SJCRH30 (cell line): ENCODE measurements around the gene USP40. TPM values are rescaled to one million over a fixed set of nuclear protein-coding genes. Genes with fewer than 3 reads are reported as not detected.
A peak's percentile ranks its signal among the peaks of the same experiment; 100 is the strongest.

Experiments
- DNase-seq, 2 experiments: peaks; one replicate each; pipeline ENCODE4 v3.0.0-alpha.2; 2015 to 2020
- H3K27ac ChIP-seq: fragments of 250-450 bp; sonication (Bioruptor Pico); 2 replicates; pipeline ENCODE4 v1.5.1; 2020; ENCODE audit warnings: mild to moderate bottlenecking, moderate library complexity
- H3K27me3 ChIP-seq: fragments of 250-450 bp; sonication (Bioruptor Pico); 2 replicates; pipeline ENCODE4 v1.5.1; 2020; ENCODE audit warnings: mild to moderate bottlenecking, moderate library complexity
- H3K36me3 ChIP-seq: fragments of 250-450 bp; sonication (Bioruptor Pico); 2 replicates; pipeline ENCODE4 v1.5.1; 2020; ENCODE audit warnings: mild to moderate bottlenecking, moderate library complexity
- H3K4me1 ChIP-seq: fragments of 250-450 bp; sonication (Bioruptor Pico); 2 replicates; pipeline ENCODE4 v1.5.1; 2020; ENCODE audit warnings: mild to moderate bottlenecking, moderate library complexity
- H3K4me3 ChIP-seq: fragments of 250-450 bp; sonication (Bioruptor Pico); 2 replicates; pipeline ENCODE4 v1.5.1; 2020; ENCODE audit warnings: mild to moderate bottlenecking, moderate library complexity
- H3K9me3 ChIP-seq: fragments of 250-450 bp; sonication (Bioruptor Pico); replicated peaks from 2 replicates; pipeline ENCODE4 v1.5.1; 2020; ENCODE audit warnings: mild to moderate bottlenecking, moderate library complexity
- total RNA-seq: library from RNA; depleted of rRNA; stranded (reverse); fragments of >200 nt; shearing (Covaris generic); gene quantifications from 2 replicates; pipeline ENCODE4 v1.2.3, GENCODE V29; 2014

USP40 gene
- total RNA-seq, 1 experiment from 2014 or later = 38.4 TPM

GRCh38 chr2:233457356-233457755, 109.2 kb downstream of the USP40 start:
- no peak for DNase-seq
- Histone ChIP-seq H3K4me3 (no peak overlapping the region), H3K9me3 (no peaks in the 10 kb centered on the region), H3K27ac (no peak overlapping the region), H3K36me3 (peaks cover 46% of the 10 kb centered on the region), H3K27me3 (no peaks in the 10 kb centered on the region), H3K4me1 (peaks cover 14% of the 10 kb centered on the region; the same call in 1 of the 2 replicates)

GRCh38 chr2:233456934-233457333, 109.6 kb downstream of the USP40 start:
- H3K9me3 ChIP-seq = no peaks in the 10 kb centered on the region
- H3K36me3 ChIP-seq = peaks cover 49% of the 10 kb centered on the region
- H3K27ac ChIP-seq = no peak overlapping the region
- no peaks in the 10 kb centered on the region for H3K27me3 ChIP-seq
- no peak for DNase-seq
- peaks cover 14% of the 10 kb centered on the region; the same call in 1 of the 2 replicates for H3K4me1 ChIP-seq
- no peak overlapping the region for H3K4me3 ChIP-seq

- Histone ChIP-seq H3K4me1 (peaks cover 9% of the 10 kb centered on the region; the same call in 1 of the 2 replicates), H3K27me3 (no peaks in the 10 kb centered on the region), H3K4me3 (no peak overlapping the region), H3K9me3 (no peaks in the 10 kb centered on the region), H3K27ac (no peak overlapping the region), H3K36me3 (peaks cover 49% of the 10 kb centered on the region)
- no peak for DNase-seq
These were observed 110.5 kb downstream of the USP40 start for GRCh38 chr2:233456111-233456510.

GRCh38 chr2:233455491-233455890, 111.1 kb downstream of the USP40 start:
- DNase-seq = no peak
- H3K27me3 ChIP-seq = no peaks in the 10 kb centered on the region
- H3K36me3 ChIP-seq = peaks cover 49% of the 10 kb centered on the region
- no peak overlapping the region for H3K4me3 ChIP-seq
- H3K9me3 ChIP-seq = no peaks in the 10 kb centered on the region
- peaks cover 5% of the 10 kb centered on the region; the same call in 1 of the 2 replicates for H3K4me1 ChIP-seq
- no peak overlapping the region for H3K27ac ChIP-seq

- Histone ChIP-seq H3K4me1 (peaks cover 4% of the 10 kb centered on the region), H3K36me3 (peaks cover 45% of the 10 kb centered on the region), H3K9me3 (no peaks in the 10 kb centered on the region), H3K27me3 (no peaks in the 10 kb centered on the region), H3K4me3 (no peak overlapping the region), H3K27ac (no peak overlapping the region)
- DNase-seq = no peak
These were observed 111.6 kb downstream of the USP40 start for GRCh38 chr2:233455006-233455405.

- H3K4me3 ChIP-seq = no peak overlapping the region
- H3K36me3 ChIP-seq = peaks cover 36% of the 10 kb centered on the region
- H3K27ac ChIP-seq = no peak overlapping the region
- H3K27me3 ChIP-seq = no peaks in the 10 kb centered on the region
- no peak for DNase-seq
- no peaks in the 10 kb centered on the region for H3K9me3 ChIP-seq
- H3K4me1 ChIP-seq = peaks cover 7% of the 10 kb centered on the region
These were observed 112.7 kb downstream of the USP40 start for GRCh38 chr2:233453916-233454315.

- Histone ChIP-seq H3K4me3 (no peak overlapping the region), H3K27me3 (no peaks in the 10 kb centered on the region), H3K9me3 (no peaks in the 10 kb centered on the region), H3K4me1 (peaks cover 7% of the 10 kb centered on the region), H3K36me3 (peaks cover 35% of the 10 kb centered on the region), H3K27ac (no peak overlapping the region)
- DNase-seq = no peak
These were observed 113.3 kb downstream of the USP40 start for GRCh38 chr2:233453111-233453915.

GRCh38 chr2:233451950-233452349, 114.6 kb downstream of the USP40 start:
- Histone ChIP-seq H3K27ac (no peak overlapping the region), H3K4me3 (no peak overlapping the region), H3K9me3 (no peaks in the 10 kb centered on the region), H3K27me3 (no peaks in the 10 kb centered on the region), H3K36me3 (peaks cover 33% of the 10 kb centered on the region), H3K4me1 (peaks cover 7% of the 10 kb centered on the region)
- DNase-seq = no peak

- Histone ChIP-seq H3K9me3 (no peaks in the 10 kb centered on the region), H3K4me3 (peak overlapping the region; percentile 0; the same call in 1 of the 2 replicates), H3K4me1 (peaks cover 7% of the 10 kb centered on the region), H3K27me3 (no peaks in the 10 kb centered on the region), H3K36me3 (peaks cover 23% of the 10 kb centered on the region), H3K27ac (peak overlapping the region; percentile 74)
- no peak for DNase-seq
These were observed 115.6 kb downstream of the USP40 start for GRCh38 chr2:233450864-233451575.

- H3K4me1 ChIP-seq = peaks cover 7% of the 10 kb centered on the region
- peak; percentile 97 for DNase-seq
- H3K27ac ChIP-seq = peak overlapping the region; percentile 74
- H3K4me3 ChIP-seq = peak overlapping the region; percentile 0; the same call in 1 of the 2 replicates
- no peaks in the 10 kb centered on the region for H3K9me3 ChIP-seq
- no peaks in the 10 kb centered on the region for H3K27me3 ChIP-seq
- H3K36me3 ChIP-seq = peaks cover 22% of the 10 kb centered on the region
These were observed 116.4 kb downstream of the USP40 start for GRCh38 chr2:233449921-233450863.

- Histone ChIP-seq H3K36me3 (peaks cover 17% of the 10 kb centered on the region), H3K4me1 (peaks cover 7% of the 10 kb centered on the region), H3K9me3 (no peaks in the 10 kb centered on the region), H3K27ac (no peak overlapping the region), H3K27me3 (no peaks in the 10 kb centered on the region), H3K4me3 (no peak overlapping the region)
- DNase-seq = no peak
These were observed 117.3 kb downstream of the USP40 start for GRCh38 chr2:233449081-233449901.

- Histone ChIP-seq H3K9me3 (no peaks in the 10 kb centered on the region), H3K4me3 (no peak overlapping the region), H3K27me3 (no peaks in the 10 kb centered on the region), H3K36me3 (peaks cover 17% of the 10 kb centered on the region), H3K4me1 (peaks cover 7% of the 10 kb centered on the region), H3K27ac (no peak overlapping the region)
- DNase-seq = no peak
These were observed 118.0 kb downstream of the USP40 start for GRCh38 chr2:233448575-233448974.

- peaks cover 7% of the 10 kb centered on the region for H3K4me1 ChIP-seq
- H3K9me3 ChIP-seq = no peaks in the 10 kb centered on the region
- H3K36me3 ChIP-seq = peaks cover 19% of the 10 kb centered on the region
- H3K27ac ChIP-seq = no peak overlapping the region
- H3K27me3 ChIP-seq = no peaks in the 10 kb centered on the region
- DNase-seq = peak in 1 of 2 experiments; percentile 18
- no peak overlapping the region for H3K4me3 ChIP-seq
These were observed 118.4 kb downstream of the USP40 start for GRCh38 chr2:233448220-233448559.
